GM13976 (cell line): Measurements from ENCODE around the gene OSBPL5.

Experiments
- DNase-seq: peaks from one replicate; pipeline ENCODE4 v3.0.0; 2012; ENCODE audit warnings: low spot score
- CTCF ChIP-seq: IDR thresholded peaks from 2 replicates; pipeline ENCODE4 v1.5.1; 2012; ENCODE audit warnings: borderline replicate concordance, mild to moderate bottlenecking; ENCODE audit not compliant: insufficient read depth; ENCODE audit errors: extremely low read depth, missing control alignments, control extremely low read depth
- in situ Hi-C: fragments of 300-500 bp; cut with MboI; formaldehyde crosslinking; loops from one replicate; pipeline ENCODE4 v1.12.0; 2022; ENCODE audit warnings: low sequenced_read_pairs, mixed read lengths, inconsistent platforms; ENCODE audit not compliant: unreplicated experiment

Gene OSBPL5

GRCh38 chr11:3193373-3194015 lies 28.4 kb upstream of the OSBPL5 start:
- DNase-seq = no peak
- in situ Hi-C loops = no loop called here
- TF ChIP-seq CTCF = no peak

GRCh38 chr11:3192511-3193372 lies 27.6 kb upstream of the OSBPL5 start:
- no peak for DNase-seq
- in situ Hi-C loops = no loop called here
- no peak for TF ChIP-seq CTCF

GRCh38 chr11:3191586-3192324 lies 26.6 kb upstream of the OSBPL5 start:
- no peak for TF ChIP-seq CTCF
- in situ Hi-C loops = no loop called here
- DNase-seq = no peak

GRCh38 chr11:3190600-3190999 lies 25.5 kb upstream of the OSBPL5 start:
- TF ChIP-seq CTCF = no peak
- in situ Hi-C loops = no loop called here
- DNase-seq = no peak

GRCh38 chr11:3189886-3190583 lies 24.9 kb upstream of the OSBPL5 start:
- no peak for DNase-seq
- in situ Hi-C loops = no loop called here
- no peak for TF ChIP-seq CTCF

GRCh38 chr11:3189196-3189843 lies 24.2 kb upstream of the OSBPL5 start:
- DNase-seq = no peak
- no peak for TF ChIP-seq CTCF
- in situ Hi-C loops = no loop called here
